ENCODE data around the gene GP2.

GP2 gene

DNA sequence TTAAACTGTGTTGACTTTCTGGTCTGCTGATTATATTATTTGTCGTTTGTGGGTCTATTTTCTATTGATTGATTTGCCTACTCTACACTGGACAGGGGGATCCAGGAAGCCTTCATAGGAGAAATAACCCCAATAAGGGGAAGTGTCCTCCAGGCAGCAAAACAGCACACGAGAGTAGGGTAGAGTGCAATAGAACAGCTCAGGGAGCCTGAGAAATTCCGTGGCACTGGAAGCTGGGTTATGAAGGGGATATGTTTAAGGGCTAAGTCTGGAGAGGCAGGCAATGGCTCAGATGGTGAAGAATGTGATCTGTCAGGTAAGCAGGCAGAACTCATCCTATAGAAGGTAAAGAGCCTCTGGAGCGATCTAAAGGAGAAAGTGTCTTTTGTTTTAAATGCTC is 20.9 kb downstream of the GP2 start:
- DNase-seq (ENCODE audit: low read depth) = no peak

DNA sequence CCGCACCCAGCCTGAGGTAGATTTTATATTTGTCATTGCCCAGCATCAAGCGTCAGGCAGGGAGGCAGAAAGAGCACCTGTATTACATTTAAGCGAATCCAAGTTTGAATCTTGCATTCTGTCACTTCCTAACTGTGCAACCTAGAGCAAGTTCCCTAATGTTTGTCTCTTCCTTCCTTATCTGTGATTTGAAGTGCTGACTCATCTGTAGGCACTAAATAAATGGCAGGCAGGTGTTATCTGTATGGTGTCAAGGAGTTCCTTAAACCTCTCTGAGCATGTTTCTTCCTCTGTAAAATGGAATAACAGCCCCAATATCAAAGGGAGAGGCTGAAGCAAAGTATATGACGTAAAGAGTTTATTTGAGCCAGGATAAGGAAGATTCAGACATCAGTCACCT is 24.3 kb downstream of the GP2 start:
- no peak for DNase-seq (ENCODE audit: low read depth)

DNA sequence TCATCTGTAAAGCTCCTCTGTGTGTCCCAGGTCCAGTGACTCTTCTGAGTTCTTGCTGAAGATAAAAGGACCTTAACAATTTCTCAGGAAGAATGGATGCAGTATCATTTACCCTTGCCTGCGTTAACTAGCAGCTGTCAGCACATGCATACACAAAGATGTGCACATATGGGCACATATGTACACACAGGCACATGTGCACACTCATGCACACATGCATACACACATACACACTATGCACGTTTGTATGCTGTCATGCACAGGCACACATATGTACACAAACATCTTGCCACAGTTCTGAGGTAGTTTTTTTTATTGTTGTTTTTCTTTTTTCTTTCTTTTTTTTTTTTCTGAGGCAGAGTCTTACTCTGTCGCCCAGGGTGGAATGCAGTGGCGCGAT is 24.9 kb downstream of the GP2 start:
- no peak for DNase-seq (ENCODE audit: low read depth)

DNA sequence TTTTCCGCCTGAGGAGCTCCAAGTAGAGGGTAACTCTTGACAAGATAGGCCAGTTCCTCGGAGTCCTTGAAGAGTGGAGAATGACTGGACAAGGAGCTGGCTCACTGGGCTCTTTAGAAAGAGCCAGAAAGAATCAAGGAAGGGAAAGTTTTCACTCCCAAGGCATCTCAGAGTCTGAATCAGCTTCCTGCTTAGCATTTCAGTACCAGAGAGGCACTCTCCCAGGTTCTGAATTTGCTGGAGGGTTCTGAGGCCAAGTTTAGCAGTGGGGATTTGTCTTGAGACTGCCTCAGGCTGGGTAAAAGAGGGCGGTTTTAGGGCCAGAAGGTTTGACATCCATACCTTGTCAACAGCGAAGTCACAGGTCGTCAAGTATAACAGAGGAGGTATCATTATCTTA is 25.5 kb downstream of the GP2 start:
- DNase-seq (ENCODE audit: low read depth) = no peak

DNA sequence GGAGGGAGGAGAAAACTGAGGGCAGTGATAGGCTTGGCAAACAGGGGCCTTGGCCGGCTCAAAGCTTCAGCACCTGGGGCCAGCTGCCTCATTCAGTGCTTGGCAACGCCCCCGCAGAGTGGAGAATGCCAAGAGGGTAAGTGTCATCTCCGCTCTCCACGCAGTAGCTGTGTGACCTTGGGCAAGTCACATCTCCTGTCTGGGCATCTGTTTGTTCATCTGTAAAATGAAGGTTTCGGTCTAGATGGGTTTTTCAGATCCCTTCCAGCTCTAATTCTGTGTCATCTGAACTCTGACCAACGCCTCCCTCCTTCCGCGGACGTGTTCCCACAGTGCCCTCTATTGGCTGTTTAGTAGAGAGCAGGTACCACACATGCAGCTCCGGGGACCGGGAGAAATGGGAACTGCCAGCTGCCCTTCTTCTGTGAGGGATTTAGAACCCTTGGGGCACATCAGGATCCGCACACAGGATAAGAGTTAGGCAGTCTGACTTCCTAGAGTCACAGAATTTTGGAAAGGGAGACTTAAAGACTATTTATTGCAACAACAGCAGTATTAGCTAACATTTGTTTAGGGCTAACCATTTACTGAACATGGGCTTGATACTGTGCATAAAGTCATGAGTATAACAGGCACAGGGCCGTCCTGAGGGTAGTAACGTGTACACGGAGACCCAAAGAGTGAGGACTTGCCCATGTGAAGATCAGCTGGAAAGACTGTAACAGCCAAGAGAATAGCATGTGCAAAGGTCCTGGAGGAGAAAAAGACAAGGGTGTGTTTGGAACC is 26.8 kb downstream of the GP2 start:
- peak; percentile 40 for DNase-seq (ENCODE audit: low read depth)

DNA sequence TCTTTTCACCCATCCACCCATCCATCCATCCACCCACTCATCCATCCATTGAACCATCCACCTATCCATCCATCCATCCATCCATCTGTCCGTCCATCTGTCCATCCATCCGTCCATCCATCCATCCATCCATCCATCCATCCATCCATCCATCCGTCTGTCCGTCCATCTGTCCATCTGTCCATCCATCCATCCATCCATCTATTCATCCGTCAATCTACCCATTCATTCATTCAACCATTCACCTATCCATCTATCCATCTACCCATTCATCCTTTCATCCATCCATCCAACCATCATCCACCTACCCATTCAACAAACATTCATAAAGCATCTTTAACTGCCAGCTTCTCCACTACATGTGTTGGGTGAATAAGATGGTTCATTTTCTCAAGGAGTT is 28.9 kb downstream of the GP2 start:
- no peak for DNase-seq (ENCODE audit: low read depth)

DNA sequence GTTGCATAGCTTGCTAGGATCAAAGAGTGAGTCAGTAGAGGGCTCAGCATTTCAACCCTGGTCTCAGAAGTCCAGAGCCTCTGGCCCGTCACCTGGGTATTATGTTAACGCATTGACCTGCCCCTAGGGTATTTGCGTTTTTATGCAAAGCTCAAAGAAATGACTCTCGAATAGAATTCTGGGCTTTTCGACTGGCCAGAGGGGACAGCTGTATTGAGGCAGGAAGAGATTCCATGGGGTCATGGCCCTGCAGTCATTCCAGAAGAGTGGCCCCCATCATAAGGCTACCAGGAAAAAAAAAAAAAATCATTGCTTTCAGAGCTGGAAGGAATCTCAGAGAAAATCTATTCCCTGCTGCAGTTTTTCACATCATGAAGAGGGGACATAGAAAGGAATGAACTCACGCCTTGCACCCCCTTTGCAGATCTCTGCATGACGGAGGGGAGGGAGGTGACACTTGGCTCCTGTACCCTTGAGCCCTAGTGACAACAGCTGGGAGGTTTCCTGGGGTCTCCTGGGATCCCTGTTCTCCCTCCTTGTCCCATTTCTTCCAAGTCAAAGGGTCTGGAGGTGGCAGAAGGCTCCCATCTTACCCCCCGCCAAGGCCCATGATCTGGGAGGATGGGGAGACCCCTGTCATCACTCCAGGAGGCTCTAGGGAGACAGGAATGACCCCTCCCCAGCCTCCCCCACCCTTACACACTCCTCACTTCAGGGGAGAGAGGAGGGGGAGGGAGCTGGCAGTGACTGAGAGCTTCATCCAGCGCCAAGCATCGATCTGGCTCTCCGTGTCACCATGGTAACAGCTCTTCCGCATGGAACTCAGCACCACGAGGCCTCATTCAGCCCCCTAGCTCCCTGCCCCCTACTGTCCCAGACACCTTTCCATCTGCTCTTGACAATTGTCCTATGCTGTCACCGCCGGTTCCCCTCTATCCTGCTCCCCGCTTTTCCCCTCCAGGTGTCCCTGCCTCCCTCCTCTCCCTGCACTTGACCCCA is 35.8 kb downstream of the GP2 start:
- no peak for DNase-seq (ENCODE audit: low read depth)

DNA sequence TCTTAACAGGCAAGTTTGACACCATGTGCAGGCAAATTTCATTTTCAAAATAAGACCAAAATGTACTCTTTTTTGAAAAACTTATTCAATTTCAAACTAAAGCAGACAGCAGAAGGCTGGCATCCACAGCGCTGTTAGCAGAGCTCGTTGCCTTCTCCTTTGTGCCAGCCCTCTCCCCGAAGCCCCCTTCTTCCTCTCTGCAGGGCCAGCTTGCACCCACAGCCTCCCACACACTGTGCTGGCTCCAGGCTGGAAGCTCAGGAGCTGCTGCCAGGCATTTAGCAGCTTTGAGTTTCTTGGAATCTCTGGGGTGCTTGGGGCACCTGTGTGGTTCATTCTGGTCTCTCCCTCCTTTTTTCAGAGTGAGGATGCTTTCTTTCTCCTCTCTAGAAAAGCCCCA is 37.7 kb downstream of the GP2 start:
- DNase-seq (ENCODE audit: low read depth) = no peak

DNA sequence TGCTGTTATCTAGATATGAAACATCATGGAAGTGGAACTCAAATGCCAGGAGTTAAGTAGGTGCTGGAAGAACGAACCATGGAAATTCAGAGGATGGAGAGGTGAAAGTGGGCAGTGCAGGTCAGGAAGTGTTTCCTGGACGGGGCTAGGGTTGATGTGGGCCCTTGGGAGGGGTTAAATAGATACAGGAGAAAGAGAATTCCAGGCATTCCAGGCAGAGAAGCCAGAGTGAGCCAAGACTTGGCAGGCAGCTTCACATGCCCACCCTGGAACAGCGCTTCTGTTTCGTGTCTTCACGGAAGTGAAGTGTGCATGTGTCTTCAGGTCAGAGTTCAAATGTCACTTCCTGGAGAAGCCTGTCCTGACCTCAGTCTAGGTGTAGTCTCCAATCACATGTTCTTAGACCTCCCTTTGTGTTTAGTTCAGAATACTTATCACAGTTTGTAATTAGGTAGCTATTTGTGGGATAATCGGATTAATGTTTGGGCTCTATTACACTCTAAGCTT is 41.3 kb downstream of the GP2 start:
- DNase-seq (ENCODE audit: low read depth) = no peak

DNA sequence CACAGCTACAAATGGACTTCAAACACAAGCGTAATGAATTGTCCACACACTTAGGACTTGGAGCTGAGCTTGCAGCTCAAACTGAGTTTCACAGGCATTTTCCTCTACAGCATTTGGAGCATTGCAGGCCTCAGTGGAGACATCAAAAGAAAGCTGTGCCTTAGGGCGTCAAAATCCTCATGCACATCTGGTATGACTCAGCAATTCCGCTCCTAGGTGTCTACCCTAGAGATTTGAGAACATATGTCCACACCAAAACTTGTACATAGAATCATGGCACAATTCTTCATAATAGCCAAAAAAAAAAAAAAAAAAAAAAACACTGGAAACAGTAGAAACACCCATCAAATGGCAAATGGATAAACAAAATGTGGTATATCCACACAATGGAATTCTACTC is 47.1 kb downstream of the GP2 start:
- no peak for DNase-seq (ENCODE audit: low read depth)

DNA sequence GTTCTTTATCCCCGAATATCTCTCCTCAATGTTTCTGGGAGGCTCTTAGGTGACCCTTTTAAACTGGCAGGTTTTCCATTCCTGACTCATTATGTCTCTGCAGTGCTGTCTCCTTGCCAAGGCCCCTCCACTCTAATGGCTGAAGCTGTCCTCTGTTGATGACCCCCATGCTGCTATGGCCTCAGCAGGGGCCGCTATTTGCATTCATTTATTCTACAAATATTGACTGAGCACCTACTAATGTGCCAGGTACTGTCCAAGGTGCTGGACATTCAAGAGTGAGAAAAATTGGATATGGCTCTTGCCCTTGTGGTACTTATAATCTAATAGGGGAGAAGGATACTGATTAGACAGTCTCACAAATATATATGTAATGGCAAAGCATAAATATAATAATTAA is 55.4 kb downstream of the GP2 start:
- DNase-seq (ENCODE audit: low read depth) = no peak

DNA sequence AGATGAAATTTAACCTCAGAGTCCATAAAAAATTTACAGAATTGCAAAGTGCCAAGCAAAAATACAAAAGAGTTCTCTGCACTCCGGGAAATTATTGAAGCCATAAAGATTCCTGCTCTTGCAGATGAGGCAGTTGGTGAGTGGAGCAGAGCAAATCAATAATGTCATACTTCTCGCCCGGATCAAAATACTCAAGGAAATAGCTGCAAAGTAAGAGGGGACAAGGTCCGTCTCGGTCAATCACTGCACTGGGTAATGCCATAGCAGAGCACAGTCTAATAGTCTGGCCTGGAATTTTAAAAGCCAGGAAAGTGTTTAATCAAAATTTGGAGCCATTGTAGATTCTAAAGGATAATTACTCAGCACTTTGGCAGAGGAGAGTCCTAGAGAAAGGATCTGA is 58.9 kb downstream of the GP2 start:
- DNase-seq (ENCODE audit: low read depth) = no peak

DNA sequence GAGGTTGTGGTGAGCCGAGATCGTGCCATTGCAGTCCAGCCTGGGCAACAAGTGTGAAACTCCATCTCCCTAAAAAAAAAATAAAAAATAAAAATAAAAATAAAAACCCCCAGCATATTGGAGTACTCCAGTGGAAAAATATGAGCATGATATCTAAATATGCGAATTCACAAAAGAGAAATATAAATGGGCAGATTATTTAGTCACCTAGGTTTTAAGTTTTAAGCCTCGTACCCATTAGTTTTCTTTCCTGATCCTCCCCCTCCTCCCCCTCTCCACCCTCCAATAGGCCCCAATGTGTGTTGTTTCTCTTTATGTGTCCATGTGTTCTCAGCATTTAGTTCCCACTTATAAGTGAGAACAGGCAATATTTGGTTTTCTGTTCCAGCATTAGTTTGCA is 62.3 kb downstream of the GP2 start:
- no peak for DNase-seq (ENCODE audit: low read depth)

DNA sequence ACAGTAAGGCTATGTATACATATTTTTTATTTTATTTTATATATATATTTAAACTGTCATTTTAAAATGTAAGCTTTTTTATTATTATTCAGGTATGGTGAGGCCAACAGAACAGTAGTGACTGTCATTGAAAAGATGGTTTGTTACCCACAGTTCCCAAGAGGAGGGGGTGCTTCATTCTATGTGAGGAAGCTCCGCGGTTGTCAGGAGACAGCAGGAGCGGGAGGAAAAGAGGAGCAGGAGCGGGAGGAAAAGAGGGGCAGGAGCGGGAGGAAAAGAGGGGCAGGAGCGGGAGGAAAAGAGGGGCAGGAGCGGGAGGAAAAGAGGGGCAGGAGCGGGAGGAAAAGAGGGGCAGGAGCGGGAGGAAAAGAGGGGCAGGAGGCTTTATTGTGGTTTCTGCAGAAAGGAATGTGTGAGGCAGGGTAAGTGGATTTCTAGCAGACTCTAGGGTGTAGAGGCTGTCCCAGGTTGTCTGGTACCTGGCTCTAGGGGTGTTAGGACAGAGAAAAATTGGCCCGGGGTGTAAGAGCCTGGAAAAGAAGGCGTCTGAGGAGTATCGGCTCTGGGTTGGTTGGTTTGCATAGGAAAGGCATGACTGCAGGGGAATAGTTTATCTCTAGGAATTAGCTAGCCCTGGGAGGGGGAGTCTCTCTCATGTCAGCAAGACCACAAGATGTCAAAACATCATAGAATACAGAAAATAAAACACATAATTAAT is 64.0 kb downstream of the GP2 start:
- DNase-seq (ENCODE audit: low read depth) = no peak

DNA sequence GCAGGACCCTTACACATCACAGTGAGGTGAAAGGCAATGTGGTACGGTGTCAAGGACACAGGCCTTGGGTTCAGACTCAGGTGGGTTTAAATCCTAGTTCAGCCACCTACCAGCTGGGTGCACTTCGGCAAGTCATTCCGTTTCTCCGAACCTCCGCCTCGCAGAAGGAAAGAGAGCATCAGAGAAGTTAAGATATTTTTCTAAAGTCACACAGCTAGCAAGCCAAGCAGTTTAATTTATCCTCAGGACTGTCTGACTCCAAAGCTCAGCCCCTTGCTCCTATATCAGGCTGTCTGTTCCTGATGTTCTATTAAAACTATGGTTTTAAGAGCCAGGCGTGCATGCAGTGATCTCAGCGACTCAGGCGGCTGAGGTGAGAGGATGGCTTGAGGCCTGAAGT is 65.1 kb downstream of the GP2 start:
- DNase-seq (ENCODE audit: low read depth) = no peak

DNA sequence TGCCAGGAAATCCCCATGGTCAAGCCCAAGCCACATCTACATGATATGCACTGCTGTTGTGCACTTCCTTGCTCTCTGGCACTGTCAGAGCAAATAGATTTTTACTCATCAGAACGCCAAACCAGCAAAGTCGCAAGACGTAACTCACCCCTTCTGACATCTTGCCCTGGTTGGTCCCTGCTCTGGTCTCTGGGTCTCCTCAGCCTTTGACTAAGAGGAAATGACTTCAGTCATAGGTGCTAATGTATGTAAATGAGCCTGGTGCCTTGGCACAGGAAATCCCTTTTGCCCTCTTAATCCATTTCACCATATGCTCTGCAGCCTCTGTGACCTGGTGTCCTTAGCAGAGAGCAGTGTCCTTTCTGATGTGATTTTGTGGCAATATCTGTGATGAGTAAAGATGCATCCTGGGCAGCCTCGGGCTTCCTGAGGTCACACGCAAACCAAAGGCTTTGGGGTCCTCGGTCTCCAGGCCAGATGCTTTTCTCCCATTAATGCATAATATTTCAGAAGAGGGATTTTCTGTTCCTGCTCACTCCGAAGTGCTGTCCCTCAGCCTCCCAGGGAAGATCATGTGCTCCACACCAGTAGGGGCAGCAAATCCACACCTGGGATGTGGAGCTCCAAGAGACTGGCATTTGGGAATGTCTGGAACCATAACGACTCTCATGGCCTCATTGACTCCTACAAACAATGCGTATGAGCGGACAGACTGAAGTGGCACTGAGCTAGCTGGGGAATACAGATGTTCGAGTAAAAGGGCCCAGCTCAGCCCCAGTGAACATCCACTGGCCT is 66.9 kb downstream of the GP2 start:
- DNase-seq (ENCODE audit: low read depth) = no peak
